Measurements from ENCODE around the gene SERPINB10.

Gene SERPINB10

GRCh38 chr18:63949068-63949737 lies 41.4 kb downstream of the SERPINB10 start, which contains the start of gene HMSD:
TSS of gene HMSD (plus strand) at chr18:63949301. CDS start at chr18:63953456, 4,155 bp downstream.
- peak; percentile 15 for DNase-seq (ENCODE audit: low read depth)

- no peak for DNase-seq (ENCODE audit: low read depth)
Measured at GRCh38 chr18:63951302-63951705, 43.5 kb downstream of the SERPINB10 start.

- no peak for DNase-seq (ENCODE audit: low read depth)
Measured at GRCh38 chr18:63953811-63954210, 46.1 kb downstream of the SERPINB10 start.

- no peak for DNase-seq (ENCODE audit: low read depth)
Measured at GRCh38 chr18:63956755-63957154, 49.0 kb downstream of the SERPINB10 start.

- DNase-seq (ENCODE audit: low read depth), result no peak
Measured at GRCh38 chr18:63960891-63961290, 53.1 kb downstream of the SERPINB10 start.

GRCh38 chr18:63961435-63961980 lies 53.8 kb downstream of the SERPINB10 start:
- no peak for DNase-seq (ENCODE audit: low read depth)

GRCh38 chr18:63962137-63962536 lies 54.4 kb downstream of the SERPINB10 start:
- no peak for DNase-seq (ENCODE audit: low read depth)

GRCh38 chr18:63963615-63964256 lies 56.0 kb downstream of the SERPINB10 start:
- DNase-seq (ENCODE audit: low read depth), result peak; percentile 27

GRCh38 chr18:63964908-63965307 lies 57.1 kb downstream of the SERPINB10 start:
- DNase-seq (ENCODE audit: low read depth), result no peak

- DNase-seq (ENCODE audit: low read depth), result no peak
Measured at GRCh38 chr18:63965716-63966330, 58.1 kb downstream of the SERPINB10 start.

- peak; percentile 62 for DNase-seq (ENCODE audit: low read depth)
Measured at GRCh38 chr18:63969942-63970808, 62.4 kb downstream of the SERPINB10 start, which contains the start of gene SERPINB8. TSS of gene SERPINB8 (plus strand) at chr18:63970081. CDS start at chr18:63978309, 8,228 bp downstream.

GRCh38 chr18:63970809-63971205 lies 63.0 kb downstream of the SERPINB10 start:
- no peak for DNase-seq (ENCODE audit: low read depth)

- DNase-seq (ENCODE audit: low read depth), result no peak
Measured at GRCh38 chr18:63971320-63972001, 63.7 kb downstream of the SERPINB10 start.

GRCh38 chr18:63972002-63972376 lies 64.2 kb downstream of the SERPINB10 start:
- DNase-seq (ENCODE audit: low read depth), result no peak

GRCh38 chr18:63974991-63975390 lies 67.2 kb downstream of the SERPINB10 start:
- DNase-seq (ENCODE audit: low read depth), result no peak

- no peak for DNase-seq (ENCODE audit: low read depth)
Measured at GRCh38 chr18:63975628-63976027, 67.9 kb downstream of the SERPINB10 start.

- no peak for DNase-seq (ENCODE audit: low read depth)
Measured at GRCh38 chr18:63977040-63977439, 69.3 kb downstream of the SERPINB10 start.

GRCh38 chr18:63979409-63979920 lies 71.7 kb downstream of the SERPINB10 start:
- DNase-seq (ENCODE audit: low read depth), result peak; percentile 17

GRCh38 chr18:63980027-63980426 lies 72.3 kb downstream of the SERPINB10 start:
- no peak for DNase-seq (ENCODE audit: low read depth)

- DNase-seq (ENCODE audit: low read depth), result no peak
Measured at GRCh38 chr18:63980896-63981460, 73.2 kb downstream of the SERPINB10 start.

- no peak for DNase-seq (ENCODE audit: low read depth)
Measured at GRCh38 chr18:63981719-63982118, 74.0 kb downstream of the SERPINB10 start.

Data from activated gamma-delta T cell treated with anti-CD3 and anti-CD28 coated beads, Interleukin-2, amount 50 U/mL, for 16 hours (primary cell).